Measurements from ENCODE around the gene C2orf72.

DNA sequence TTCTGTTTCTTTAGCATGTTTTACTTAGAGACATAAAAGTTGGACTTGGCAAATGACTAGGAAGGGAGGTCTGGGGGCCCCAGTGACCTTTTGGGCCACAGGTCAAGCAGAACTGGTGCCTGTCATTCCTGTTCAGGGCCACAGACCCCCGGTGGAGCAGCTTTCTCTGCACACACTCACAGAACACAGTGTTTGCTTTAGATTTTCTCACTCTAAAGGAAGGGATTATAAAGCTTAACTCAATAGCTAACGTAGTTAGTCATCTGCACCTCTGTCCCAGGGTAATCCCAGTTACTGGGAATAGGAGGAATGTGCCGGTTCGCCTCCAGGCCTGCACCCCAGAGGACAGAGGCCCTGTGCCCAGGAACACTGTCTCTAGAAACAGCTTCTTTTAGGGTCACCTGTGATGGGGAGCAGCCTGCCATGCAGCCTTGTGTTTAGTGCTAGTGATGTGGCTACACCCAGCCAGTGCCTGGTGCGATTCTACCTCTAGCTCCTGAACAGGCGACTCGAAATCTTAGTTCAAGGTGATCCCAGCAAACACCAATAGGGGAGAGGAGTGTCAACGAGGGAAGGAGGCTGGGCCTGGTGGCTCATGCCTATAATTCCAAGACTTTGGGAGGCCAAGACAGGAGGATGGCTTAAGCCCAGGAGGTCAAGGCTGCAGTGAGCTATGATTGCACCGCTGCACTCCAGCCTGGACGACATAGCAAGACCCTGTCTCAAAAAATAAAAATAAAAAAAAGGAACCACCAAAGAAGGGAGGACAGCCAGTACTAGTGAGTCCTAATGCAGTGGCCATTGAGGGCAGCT lies 29.8 kb upstream of the C2orf72 start:
- TF ChIP-seq, protein P1, sequence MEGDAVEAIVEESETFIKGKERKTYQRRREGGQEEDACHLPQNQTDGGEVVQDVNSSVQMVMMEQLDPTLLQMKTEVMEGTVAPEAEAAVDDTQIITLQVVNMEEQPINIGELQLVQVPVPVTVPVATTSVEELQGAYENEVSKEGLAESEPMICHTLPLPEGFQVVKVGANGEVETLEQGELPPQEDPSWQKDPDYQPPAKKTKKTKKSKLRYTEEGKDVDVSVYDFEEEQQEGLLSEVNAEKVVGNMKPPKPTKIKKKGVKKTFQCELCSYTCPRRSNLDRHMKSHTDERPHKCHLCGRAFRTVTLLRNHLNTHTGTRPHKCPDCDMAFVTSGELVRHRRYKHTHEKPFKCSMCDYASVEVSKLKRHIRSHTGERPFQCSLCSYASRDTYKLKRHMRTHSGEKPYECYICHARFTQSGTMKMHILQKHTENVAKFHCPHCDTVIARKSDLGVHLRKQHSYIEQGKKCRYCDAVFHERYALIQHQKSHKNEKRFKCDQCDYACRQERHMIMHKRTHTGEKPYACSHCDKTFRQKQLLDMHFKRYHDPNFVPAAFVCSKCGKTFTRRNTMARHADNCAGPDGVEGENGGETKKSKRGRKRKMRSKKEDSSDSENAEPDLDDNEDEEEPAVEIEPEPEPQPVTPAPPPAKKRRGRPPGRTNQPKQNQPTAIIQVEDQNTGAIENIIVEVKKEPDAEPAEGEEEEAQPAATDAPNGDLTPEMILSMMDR (IDR thresholded peaks at IDR 0.05): no peak
- TF ChIP-seq POLR2AphosphoS5 (IDR thresholded peaks at IDR 0.05): no peak
- TF ChIP-seq POLR2A (IDR thresholded peaks at IDR 0.05): no peak
- no peak for TF ChIP-seq EP300 (IDR thresholded peaks at IDR 0.05)

Data from suprapubic skin (tissue), 4 donors.